H1 (cell line): ENCODE measurements around the gene INVS. TPM values are rescaled to one million over a fixed set of nuclear protein-coding genes. Genes with fewer than 3 reads are reported as not detected.

Experiments used
- GABPA ChIP-seq: IDR thresholded peaks from 2 replicates; pipeline ENCODE4 v1.6.1; 2011; ENCODE audit warnings: mild to moderate bottlenecking, low read length, moderate library complexity, borderline replicate concordance; ENCODE audit not compliant: insufficient read depth
- POLR2AphosphoS5 ChIP-seq: IDR thresholded peaks from 2 replicates; pipeline ENCODE4 v1.6.1; 2011; ENCODE audit warnings: low read depth, low read length
- polyA plus RNA-seq, 7 experiments: library from polyadenylated mRNA; depleted of rRNA in 3 of 7; stranded (reverse) in 5 of 7; unstranded in 2 of 7; fragments of >200 nt in 5 of 7; fragments of 200-250 nt in 2 of 7; gene quantifications; 1 replicate in 5 of 7; 2 replicates in 1 of 7; 4 replicates in 1 of 7; pipeline versions ENCODE4 v1.2.1 to v1.2.3, GENCODE V29; 2011 to 2013; ENCODE audit warnings: missing spikeins in 2 of 7, mixed read lengths in 2 of 7
- total RNA-seq: library from RNA; stranded (reverse); fragmentation: NEBNext Ultra II Directional; extraction: Animal tissue kit (Norgen Biotek cat#: 25700); gene quantifications from 2 replicates; pipeline ENCODE4 v1.2.1, GENCODE V29; 2021

Gene INVS
- total and polyA plus RNA-seq, 2 of the 8 experiments (the other 6 are each of a cell fraction or from before 2014, with no cell fraction given): 4.1 to 6.9 TPM

DNA sequence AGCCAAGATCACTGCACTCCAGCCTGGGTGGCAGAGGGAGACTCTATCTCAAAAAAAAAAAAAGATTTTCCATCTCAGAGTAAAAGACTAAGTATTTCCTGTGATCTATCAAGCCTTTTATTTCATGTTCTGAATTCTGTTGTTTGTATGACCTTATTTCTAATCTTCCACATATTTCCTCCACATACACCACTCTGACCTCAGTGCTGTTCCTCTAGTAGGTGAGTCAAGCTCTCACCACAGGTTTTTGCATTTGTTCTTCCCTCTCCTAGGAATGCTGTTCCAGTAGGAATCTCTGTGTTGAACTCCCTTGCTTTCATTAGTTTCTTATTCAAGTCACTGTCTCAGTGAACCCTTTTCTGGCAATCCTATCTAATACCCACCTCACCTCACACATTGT is 68.1 kb downstream of the INVS start (continued):
- TF ChIP-seq POLR2AphosphoS5 (no peak), GABPA (no peak)
